Mesenteric fat pad (tissue), 1 donor: ENCODE measurements around the gene TRPC4. TPM values are rescaled to one million over a fixed set of nuclear protein-coding genes. Genes with fewer than 3 reads are reported as not detected.
"Not testable (repeated sequence)": the region's sequence is repeated elsewhere in the genome, so short reads cannot be mapped to it uniquely, and the experiment has no call there.

Source experiments
- DNase-seq: peaks from one replicate; pipeline ENCODE4 v3.0.0-alpha.2; 2020; ENCODE audit warnings: low spot score
- total RNA-seq: library from RNA; stranded (reverse); fragmentation: NEBNext Ultra II Directional; extraction: Animal tissue kit (Norgen Biotek cat#: 25700); gene quantifications from one replicate; pipeline ENCODE4 v1.2.1, GENCODE V29; 2021
- donor health status: DM: yes; HTN: yes; CAD: no.

The TRPC4 gene
- total RNA-seq, 1 donor from 2014 or later, result 0.84 TPM

DNA sequence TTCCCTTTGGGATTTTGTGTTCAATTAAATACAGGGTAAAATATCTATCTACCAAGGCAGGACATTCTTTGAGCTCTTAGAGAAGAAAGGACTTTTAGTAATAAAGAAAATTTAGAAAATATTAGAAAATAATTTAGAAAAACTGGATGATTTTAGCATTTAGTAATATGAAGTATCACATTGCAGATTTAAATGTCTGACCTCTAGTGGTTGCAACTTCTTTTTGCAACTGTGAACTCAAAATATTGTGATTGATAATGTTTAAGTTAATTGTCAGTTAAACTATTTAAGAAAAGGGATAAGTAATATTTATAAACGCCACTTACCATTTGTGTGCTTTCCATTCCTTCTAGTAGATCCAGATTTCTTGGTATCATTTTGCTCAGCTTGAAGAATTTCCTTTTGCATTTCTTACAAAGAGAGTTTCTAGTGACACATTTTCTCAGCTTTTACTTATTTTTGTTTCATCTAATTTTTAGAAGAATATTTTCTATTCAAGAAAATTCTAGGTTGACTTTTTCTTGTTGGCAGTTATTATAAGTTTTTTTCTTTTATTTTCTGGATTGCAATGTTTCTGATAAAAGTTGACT is 260.7 kb downstream of the TRPC4 start:
- no peak for DNase-seq

GRCh38 chr13:37602733-37603381 is 266.7 kb downstream of the TRPC4 start:
- no peak for DNase-seq

- DNase-seq, result no peak
Measured at GRCh38 chr13:37601648-37602440, 267.7 kb downstream of the TRPC4 start.

GRCh38 chr13:37599519-37599918 is 270.1 kb downstream of the TRPC4 start:
- no peak for DNase-seq

GRCh38 chr13:37598597-37598996 is 271.0 kb downstream of the TRPC4 start, which contains the start of gene POSTN:
POSTN (minus strand) TSS chr13:37598768; CDS start chr13:37598726, 42 bp downstream.
- DNase-seq, result no peak

- no peak for DNase-seq
Measured at GRCh38 chr13:37597477-37598025, 272.0 kb downstream of the TRPC4 start.

GRCh38 chr13:37596805-37597204 is 272.8 kb downstream of the TRPC4 start:
- DNase-seq, result no peak

DNA sequence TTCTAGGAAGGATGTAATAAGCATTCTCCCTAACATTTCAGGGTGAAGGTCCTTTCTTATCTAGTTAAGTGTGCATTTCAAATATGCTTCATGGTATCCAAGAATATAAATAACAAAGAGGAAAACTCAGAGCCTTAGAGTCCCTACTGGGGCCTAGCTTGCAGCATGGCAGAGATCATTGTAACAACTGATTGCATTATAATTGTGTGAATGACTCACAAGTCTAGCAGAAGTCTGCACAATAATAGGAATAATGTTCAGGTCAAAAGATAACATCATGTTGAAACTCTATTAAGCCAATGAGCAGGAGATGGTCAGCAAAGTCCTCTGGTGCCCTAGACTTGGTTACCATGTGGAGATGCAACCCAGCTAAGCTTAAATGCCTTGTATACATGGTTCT is 274.4 kb downstream of the TRPC4 start:
- no peak for DNase-seq

DNA sequence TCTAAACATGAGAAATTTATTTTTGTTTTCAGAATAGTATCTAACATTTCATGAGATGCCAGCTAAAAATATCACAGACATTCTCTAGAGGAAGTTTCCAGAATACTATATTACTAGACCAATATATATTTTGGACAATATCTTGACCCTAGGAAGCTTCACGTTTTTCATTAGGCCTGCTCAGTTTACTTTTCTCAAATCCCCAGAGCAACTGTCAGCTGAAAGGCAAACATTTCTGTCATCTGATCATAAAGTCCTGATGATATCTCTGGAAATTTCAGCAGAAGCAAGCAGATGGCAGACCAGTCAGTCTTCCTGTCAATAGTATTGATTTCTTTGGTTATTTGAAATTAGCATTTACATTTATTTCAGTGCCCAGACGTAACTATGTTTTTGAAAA is 275.0 kb downstream of the TRPC4 start:
- DNase-seq, result no peak

GRCh38 chr13:37589381-37589780 is 280.2 kb downstream of the TRPC4 start:
- DNase-seq, result not testable (repeated sequence)

DNA sequence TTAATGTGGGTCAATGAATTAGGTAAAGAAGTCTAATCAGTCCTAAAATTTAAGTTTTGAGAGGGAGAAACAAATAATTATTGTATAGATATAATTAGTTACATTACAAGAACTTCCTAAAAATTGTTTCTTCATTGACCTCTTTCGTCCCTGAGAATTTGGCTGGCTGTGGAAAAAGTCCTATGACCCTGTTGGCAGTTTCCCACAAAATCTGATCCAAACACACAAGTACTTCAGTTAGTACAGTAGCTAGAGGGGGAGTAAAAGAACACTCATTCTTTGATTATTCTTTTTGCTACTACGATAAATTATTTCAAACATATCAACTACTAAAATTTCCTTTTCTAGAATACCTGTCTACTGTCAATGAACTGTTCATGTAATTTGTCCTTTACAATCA is 282.3 kb downstream of the TRPC4 start:
- no peak for DNase-seq
